Measurements from ENCODE around the gene NOS3.
A peak's percentile ranks its signal among the peaks of the same experiment; 100 is the strongest.

The NOS3 gene

DNA sequence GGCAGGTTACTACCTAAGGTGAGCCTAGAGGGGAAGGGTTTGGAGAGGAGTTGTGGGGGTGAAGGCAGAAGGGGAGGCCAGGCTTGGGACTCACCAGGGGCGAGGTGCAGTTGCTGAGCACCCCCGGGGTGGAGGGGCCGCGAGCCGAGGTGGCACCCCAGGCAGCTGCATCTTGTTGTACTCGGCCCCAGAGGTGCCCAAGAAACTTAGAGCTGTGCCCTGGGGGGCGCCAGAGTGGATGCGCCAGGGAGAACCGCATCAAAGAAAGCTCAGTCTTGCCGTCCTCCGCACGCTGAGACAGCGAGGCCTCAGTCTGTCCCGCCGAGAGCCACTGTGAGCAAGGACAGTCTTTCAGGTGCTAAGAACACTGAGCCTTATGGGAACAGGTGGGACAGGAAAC lies 26.1 kb downstream of the NOS3 start:
- H3K4me3 ChIP-seq (ENCODE audit: low read depth, low read length) = no peak overlapping the region
- TF ChIP-seq, protein P1, sequence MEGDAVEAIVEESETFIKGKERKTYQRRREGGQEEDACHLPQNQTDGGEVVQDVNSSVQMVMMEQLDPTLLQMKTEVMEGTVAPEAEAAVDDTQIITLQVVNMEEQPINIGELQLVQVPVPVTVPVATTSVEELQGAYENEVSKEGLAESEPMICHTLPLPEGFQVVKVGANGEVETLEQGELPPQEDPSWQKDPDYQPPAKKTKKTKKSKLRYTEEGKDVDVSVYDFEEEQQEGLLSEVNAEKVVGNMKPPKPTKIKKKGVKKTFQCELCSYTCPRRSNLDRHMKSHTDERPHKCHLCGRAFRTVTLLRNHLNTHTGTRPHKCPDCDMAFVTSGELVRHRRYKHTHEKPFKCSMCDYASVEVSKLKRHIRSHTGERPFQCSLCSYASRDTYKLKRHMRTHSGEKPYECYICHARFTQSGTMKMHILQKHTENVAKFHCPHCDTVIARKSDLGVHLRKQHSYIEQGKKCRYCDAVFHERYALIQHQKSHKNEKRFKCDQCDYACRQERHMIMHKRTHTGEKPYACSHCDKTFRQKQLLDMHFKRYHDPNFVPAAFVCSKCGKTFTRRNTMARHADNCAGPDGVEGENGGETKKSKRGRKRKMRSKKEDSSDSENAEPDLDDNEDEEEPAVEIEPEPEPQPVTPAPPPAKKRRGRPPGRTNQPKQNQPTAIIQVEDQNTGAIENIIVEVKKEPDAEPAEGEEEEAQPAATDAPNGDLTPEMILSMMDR (IDR thresholded peaks at IDR 0.05; ENCODE audit: low read depth, low read length) = no peak

DNA sequence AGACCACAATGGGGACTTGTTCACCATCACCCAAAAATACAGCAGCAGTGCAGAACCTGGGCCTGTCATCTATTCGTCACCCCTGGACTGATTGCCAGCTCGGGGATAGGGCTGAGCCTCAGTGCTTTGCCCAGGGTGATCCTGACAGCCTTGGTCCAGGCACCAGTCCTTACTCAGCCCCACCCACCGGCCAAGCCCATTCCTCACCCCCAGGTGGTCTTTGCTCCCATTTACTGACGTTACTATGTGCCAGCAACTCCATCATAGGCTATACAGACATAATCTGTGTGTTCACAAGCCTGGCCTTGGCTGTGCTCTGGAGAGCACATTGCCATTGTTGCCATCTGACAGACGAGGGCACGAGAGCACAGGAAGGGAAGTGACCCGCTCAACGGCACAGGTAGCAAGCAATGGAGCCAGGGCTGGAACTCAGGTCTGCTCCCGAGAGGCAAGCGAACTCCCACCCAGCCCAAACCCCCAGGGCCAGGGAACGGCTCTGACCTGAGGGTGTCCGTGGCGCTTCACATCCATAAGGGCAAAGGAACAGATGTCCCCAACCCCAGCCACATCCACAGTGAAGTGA lies 26.6 kb downstream of the NOS3 start:
- TF ChIP-seq, protein P1 (IDR thresholded peaks at IDR 0.05; ENCODE audit: low read depth, low read length) = no peak
- H3K4me3 ChIP-seq (ENCODE audit: low read depth, low read length) = no peak overlapping the region

DNA sequence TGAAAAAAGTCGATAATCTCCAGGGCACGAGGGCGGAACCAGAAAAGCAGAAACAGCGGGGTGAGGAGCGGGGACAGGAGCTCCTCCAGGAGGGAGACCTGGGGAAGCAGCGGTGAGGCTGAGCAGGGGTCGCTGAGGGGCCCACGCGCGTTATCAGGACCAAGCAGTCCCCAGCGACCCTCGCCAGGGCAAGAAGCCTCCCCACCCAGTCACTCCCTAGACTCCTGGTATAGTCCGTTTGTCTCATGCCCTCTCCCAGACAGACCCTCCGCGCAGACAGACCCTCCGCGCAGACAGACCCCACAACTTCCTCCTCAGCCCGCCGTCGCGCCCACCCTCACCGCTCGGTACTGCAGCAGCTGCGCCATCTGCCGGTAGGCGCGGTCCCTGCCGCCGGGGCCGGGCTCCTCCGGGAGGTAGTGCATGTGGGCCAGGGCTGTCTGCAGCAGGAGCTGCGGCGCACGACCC lies 27.2 kb downstream of the NOS3 start:
- TF ChIP-seq, protein P1 (IDR thresholded peaks at IDR 0.05; ENCODE audit: low read depth, low read length) = peak; percentile 92
- no peak overlapping the region for H3K4me3 ChIP-seq (ENCODE audit: low read depth, low read length)

DNA sequence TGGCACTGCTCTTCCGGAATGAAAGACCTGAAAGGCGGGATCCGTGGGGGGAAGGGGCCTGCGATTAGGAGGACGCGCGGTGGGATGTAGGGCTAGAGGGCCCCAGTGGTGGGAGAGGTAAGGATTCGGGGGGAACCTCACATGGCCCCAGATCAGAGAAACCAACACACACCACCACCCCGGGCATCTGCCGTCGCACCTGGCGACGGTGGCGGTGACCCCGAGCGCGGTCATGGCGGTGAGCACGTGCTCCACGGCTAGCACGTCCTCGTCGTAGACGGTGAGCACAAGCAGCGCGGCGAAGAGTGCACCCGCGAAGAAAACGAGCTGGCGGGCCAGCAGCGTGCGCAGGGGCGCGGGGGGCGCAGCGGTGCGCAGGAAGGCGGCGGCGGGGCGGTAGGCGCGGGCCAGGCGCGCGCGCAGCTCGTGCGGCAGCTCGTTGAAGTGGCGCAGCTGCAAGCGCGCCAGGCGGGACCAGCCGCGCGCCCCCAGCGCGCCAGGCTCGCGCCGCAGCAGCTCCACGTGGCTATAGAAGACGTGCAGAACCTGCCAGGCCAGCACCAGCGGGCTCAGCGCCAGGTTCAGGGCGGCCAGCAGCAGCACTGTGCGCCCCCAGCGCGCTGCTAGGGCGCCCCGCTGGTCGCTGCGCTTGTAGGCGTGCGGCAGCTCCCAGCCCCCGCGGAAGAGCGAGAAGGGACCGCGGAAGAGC lies 27.8 kb downstream of the NOS3 start:
- TF ChIP-seq, protein P1 (IDR thresholded peaks at IDR 0.05; ENCODE audit: low read depth, low read length) = no peak
- no peak overlapping the region for H3K4me3 ChIP-seq (ENCODE audit: low read depth, low read length)

DNA sequence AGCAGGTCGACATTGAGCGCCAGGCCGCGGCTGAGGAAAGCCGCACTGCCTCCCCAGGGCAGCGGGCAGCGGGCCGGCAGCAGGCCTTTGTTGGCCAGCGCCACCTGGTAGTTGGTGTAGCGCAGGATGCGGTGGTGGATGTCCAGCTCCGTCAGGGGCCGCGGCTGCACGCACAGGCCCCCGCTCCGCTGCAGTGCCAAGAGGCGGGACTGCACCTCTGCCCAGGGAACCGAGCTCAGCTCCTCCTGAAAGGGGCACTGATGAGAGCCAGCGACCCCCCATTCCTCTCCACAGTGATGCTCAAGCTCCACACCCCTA lies 28.3 kb downstream of the NOS3 start:
- TF ChIP-seq, protein P1 (IDR thresholded peaks at IDR 0.05; ENCODE audit: low read depth, low read length) = no peak
- H3K4me3 ChIP-seq (ENCODE audit: low read depth, low read length) = no peak overlapping the region

DNA sequence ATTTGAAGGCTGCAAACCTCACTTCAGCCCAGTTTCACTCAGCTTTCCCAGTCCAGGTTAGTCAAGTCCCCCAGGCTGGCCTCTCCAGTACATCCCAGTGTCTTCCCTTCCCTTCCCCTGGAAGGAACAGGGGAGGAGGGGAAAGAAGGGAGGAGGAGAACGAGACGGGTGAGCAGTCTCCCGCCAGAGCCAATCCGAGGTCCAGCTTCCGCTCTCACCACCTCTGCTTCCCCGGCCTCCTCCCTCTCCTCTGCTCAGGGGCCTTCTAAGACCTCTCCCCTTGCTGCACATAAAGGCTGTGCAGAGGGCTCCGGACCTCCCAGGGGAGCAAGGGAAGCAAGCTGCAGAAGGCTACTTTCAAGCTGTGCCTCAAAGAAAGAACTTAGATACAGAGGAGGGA lies 29.4 kb downstream of the NOS3 start:
- TF ChIP-seq, protein P1 (IDR thresholded peaks at IDR 0.05; ENCODE audit: low read depth, low read length) = no peak
- no peak overlapping the region for H3K4me3 ChIP-seq (ENCODE audit: low read depth, low read length)

DNA sequence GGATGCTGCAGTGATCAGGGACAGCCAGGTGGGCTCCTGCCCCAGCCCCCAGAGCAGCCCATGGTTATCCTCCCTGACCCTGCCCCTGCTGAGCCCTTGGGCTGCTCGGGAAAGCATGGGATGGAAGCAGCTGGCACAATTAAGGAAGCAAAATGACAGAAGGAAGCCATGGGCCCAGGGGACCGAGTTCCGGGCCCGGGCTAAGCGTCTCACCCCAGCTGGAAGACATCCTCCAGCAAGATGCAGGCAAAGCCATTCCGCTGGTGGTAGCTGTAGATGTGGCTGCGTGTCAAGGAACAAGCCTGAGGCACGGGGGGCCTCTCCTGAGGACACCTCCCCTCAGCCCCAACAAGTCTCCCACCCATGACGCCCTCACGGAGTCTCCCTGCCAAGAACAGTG lies 32.4 kb downstream of the NOS3 start:
- no peak overlapping the region for H3K4me3 ChIP-seq (ENCODE audit: low read depth, low read length)
- TF ChIP-seq, protein P1 (IDR thresholded peaks at IDR 0.05; ENCODE audit: low read depth, low read length) = no peak
